GM19043 (cell line): ENCODE data around the gene TRMT112.

Experiments used
- ATAC-seq: cut with Tn5 transposase; IDR thresholded peaks from one replicate; pipeline ENCODE4 v1.9.1; 2021; ENCODE audit warnings: low read depth; ENCODE audit not compliant: unreplicated experiment

TRMT112 gene

GRCh38 chr11:64352099-64352994 is 35.0 kb upstream of the TRMT112 start:
- ATAC-seq, result no peak

- no peak for ATAC-seq
These were observed 33.8 kb upstream of the TRMT112 start for GRCh38 chr11:64351136-64351631.

- ATAC-seq, result no peak
These were observed 32.0 kb upstream of the TRMT112 start for GRCh38 chr11:64349404-64349803.

GRCh38 chr11:64349025-64349387 is 31.6 kb upstream of the TRMT112 start:
- no peak for ATAC-seq

GRCh38 chr11:64348383-64349024 is 31.1 kb upstream of the TRMT112 start:
- no peak for ATAC-seq

GRCh38 chr11:64347193-64347867 is 30.0 kb upstream of the TRMT112 start:
- no peak for ATAC-seq

GRCh38 chr11:64344787-64345186 is 27.4 kb upstream of the TRMT112 start:
- no peak for ATAC-seq

GRCh38 chr11:64343767-64344559 is 26.6 kb upstream of the TRMT112 start:
- no peak for ATAC-seq

GRCh38 chr11:64342869-64343745 is 25.7 kb upstream of the TRMT112 start:
- no peak for ATAC-seq

- no peak for ATAC-seq
These were observed 24.8 kb upstream of the TRMT112 start for GRCh38 chr11:64341851-64342791.

- no peak for ATAC-seq
These were observed 24.1 kb upstream of the TRMT112 start for GRCh38 chr11:64341429-64341828.

GRCh38 chr11:64340671-64341335 is 23.4 kb upstream of the TRMT112 start:
- no peak for ATAC-seq

- no peak for ATAC-seq
These were observed 22.5 kb upstream of the TRMT112 start, which contains the start of gene CCDC88B for GRCh38 chr11:64339754-64340408. TSS of gene CCDC88B (plus strand) at chr11:64340204. CDS start at chr11:64340267, 63 bp downstream.

GRCh38 chr11:64339286-64339685 is 21.9 kb upstream of the TRMT112 start:
- no peak for ATAC-seq

GRCh38 chr11:64338716-64339115 is 21.4 kb upstream of the TRMT112 start:
- no peak for ATAC-seq

GRCh38 chr11:64337538-64338249 is 20.3 kb upstream of the TRMT112 start:
- no peak for ATAC-seq
